ENCODE results near the gene EIF4A3.
A peak's percentile ranks its signal among the peaks of the same experiment; 100 is the strongest.

EIF4A3 gene

GRCh38 chr17:80110927-80111701 is 35.8 kb downstream of the EIF4A3 start:
- DNase-seq, result no peak

DNA sequence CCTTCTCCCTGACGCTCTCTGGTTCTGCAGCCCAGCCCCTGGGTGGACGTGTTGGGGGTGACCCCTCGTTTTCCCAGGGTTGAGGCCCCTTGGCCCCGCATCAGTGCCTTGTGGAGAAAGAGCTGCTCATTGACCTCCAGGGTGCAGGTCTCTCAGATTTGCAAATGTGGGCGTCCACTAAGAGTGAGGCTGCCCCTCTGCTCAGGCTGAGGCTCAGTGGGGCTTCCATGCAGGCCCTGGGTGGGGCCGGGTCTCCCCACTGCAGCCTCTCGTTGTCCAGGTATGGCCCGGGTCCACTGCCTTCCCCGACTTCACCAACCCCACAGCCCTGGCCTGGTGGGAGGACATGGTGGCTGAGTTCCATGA is 36.5 kb downstream of the EIF4A3 start:
- DNase-seq, result no peak

DNA sequence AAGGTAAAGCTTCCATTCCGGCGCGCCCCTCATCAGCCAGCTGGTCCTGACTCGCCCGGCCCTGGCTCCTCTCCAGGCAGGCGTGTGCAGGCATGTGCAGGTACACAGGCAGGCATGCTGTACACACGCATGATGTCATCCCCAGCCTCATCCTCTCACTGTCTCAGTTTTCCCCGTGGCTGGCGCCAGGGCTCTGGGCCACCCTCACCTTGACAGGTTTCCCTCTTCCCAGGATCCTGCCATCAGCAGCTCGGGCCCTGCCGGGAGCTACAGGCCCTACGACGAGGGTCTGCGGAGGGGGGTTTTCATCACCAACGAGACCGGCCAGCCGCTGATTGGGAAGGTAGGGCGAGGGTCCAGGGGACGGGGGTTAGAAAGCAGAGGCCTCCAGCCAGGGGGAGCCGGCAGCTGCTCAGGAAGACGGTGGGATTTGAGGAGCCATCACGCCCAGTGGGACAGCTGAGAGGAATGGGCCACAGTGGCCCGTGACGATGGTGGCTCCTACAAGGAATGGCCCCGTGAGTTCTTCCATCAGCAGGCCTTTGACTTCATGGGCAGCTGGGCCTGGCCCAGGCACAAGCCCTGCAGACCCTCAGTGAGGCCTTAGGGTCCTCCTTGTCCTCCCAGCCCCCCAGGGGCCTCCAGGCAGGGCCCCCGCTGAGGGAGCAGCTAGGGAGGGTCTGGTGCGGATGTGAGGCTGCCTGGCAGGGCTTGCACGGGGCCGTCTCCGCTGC is 37.0 kb downstream of the EIF4A3 start:
- DNase-seq, result no peak

DNA sequence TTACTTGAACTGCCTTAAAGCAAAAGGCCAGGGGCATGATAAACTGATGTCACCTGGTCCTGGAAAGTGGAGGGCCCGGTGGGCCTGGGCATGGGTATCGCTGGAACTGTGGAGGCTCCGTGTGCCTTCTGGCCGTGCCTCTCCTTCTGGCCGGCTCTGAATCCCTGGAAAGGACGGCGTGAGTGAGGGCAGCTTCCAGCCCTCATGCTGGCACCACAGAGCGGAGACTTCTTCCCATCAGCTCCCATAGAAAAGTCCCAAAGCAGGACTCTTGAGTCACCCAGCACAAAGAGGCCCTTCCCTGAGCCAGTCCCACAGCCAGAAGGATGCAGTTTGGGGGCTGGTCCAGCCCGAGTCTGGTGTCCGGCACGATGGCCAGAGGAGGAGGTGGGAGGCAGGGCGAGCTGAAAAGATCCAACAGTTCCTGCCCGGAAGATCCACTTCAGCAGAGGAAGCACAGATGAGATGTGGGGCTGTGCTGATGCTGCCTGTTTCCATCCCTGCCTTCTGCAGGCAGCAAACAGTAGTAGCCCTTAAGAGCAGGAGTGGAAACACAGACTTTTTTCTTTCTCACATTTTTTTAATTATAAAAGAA is 37.8 kb downstream of the EIF4A3 start:
- DNase-seq, result no peak

- DNase-seq, result no peak
Measured at GRCh38 chr17:80108036-80108971, 38.6 kb downstream of the EIF4A3 start.

DNA sequence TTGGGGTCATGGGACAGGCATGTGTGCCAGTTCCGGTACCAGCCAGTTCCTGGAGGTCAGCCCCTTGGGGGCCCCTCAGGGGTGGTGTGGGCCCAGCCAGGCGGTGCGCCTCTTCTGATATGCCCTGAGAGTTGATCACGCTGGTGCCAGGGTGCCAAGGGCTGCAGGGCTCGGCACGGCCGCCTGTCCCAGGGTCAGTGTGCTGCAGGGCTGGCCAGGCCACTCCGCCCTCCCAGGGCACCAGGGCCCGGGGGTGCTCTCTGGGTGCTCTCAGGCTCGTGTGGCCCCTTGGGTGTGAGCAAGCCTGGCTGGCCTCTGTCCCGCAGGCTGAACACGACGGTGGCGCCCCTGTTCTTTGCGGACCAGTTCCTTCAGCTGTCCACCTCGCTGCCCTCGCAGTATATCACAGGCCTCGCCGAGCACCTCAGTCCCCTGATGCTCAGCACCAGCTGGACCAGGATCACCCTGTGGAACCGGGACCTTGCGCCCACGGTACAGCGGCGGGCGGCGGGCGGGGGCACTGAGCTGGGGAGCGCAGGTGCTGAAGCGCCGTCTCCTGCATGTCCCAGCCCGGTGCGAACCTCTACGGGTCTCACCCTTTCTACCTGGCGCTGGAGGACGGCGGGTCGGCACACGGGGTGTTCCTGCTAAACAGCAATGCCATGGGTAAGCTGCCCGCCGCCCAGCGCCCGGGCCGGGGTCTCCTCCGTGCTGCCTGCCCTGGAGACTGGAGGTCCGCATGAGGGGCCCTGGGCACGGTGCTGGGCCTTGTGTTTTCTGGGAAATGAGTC is 39.5 kb downstream of the EIF4A3 start:
- no peak for DNase-seq

DNA sequence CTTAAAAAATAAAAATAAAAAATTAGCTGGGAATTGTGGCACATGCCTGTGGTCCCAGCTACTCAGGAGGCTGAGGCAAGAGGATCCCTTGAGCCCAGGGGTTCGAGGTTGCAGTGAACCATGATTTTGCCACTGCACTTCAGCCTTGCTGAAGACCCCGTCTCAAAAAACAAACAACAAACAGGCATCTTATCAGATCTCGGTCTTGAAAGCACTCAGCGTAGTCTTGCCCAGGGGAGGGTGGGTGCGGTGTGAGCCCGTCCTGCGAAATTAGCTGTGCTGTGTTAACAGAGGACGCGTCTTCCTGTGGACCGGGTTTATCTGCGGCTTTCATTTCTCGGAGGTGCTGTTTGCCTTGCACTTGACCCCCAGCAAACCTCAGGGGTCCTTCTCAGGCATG is 40.2 kb downstream of the EIF4A3 start:
- DNase-seq, result no peak

DNA sequence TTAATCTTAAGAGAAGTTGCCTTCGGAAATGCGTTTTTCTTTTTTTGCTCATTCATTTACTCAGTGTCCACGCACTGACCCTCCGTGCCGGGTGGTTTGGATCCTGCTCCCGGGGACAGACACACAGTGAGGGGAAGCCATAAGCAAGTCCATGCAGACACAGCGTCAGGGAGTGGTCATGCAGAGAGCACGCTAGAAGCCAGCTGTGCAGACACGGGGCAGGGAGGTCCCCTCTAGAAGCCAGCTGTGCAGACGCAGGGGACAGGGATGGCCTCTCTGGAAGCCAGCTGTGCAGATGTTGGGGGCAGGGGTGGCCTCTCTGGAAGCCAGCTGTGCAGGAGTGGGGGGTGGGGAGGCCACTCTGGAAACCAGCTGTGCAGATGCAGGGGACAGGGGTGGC is 40.8 kb downstream of the EIF4A3 start:
- no peak for DNase-seq

- DNase-seq, result no peak
Measured at GRCh38 chr17:80105762-80106161, 41.2 kb downstream of the EIF4A3 start.

DNA sequence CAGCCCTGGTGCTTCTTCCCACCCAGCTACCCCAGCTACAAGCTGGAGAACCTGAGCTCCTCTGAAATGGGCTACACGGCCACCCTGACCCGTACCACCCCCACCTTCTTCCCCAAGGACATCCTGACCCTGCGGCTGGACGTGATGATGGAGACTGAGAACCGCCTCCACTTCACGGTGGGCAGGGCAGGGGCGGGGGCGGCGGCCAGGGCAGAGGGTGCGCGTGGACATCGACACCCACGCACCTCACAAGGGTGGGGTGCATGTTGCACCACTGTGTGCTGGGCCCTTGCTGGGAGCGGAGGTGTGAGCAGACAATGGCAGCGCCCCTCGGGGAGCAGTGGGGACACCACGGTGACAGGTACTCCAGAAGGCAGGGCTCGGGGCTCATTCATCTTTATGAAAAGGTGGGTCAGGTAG is 42.0 kb downstream of the EIF4A3 start:
- no peak for DNase-seq

GRCh38 chr17:80104321-80104955 is 42.5 kb downstream of the EIF4A3 start:
- DNase-seq, result no peak

- no peak for DNase-seq
Measured at GRCh38 chr17:80103449-80104085, 43.4 kb downstream of the EIF4A3 start.

GRCh38 chr17:80102664-80103448 is 44.1 kb downstream of the EIF4A3 start:
- DNase-seq, result no peak

GRCh38 chr17:80101946-80102663 is 44.8 kb downstream of the EIF4A3 start:
- DNase-seq, result peak; percentile 16

- peak; percentile 85 for DNase-seq
Measured at GRCh38 chr17:80101011-80101945, 45.6 kb downstream of the EIF4A3 start, which contains the start of gene GAA. Gene GAA (plus strand): TSS chr17:80101581. CDS start chr17:80104587, 3,006 bp downstream.

DNA sequence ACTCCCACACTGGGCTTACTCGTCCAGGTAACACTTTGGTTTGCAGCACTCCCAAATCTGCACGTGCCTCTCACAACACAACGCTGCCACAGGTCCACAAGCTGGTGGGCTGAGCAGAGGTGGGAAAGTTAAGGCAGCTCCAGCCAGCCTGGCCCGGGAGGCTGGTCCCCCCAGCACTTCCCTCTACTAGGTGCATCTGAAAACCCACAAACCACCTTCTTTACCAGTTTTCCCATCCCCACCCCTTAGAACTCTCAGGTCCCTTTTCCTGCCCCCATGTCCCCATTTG is 46.9 kb downstream of the EIF4A3 start:
- DNase-seq, result no peak

GRCh38 chr17:80099291-80100034 is 47.5 kb downstream of the EIF4A3 start:
- DNase-seq, result no peak
